ENCODE measurements around the gene CTSC. TPM values are rescaled to one million over a fixed set of nuclear protein-coding genes. Genes with fewer than 3 reads are reported as not detected.

The CTSC gene
- total RNA-seq, 1 donor from 2014 or later = 4.8 TPM

- Mint-ChIP-seq H3K4me3 (ENCODE audit: unreplicated experiment) (no peak overlapping the region), H3K27ac (ENCODE audit: unreplicated experiment) (no peak overlapping the region), H3K4me1 (ENCODE audit: low read depth) (peaks cover 4% of the 10 kb centered on the region), H3K36me3 (ENCODE audit: low read depth) (no peaks in the 10 kb centered on the region), H3K27me3 (ENCODE audit: low read depth) (no peaks in the 10 kb centered on the region), H3K9me3 (ENCODE audit: low read depth) (peaks cover 5% of the 10 kb centered on the region)
- DNase-seq (ENCODE audit: low spot score) = no peak
- TF ChIP-seq CTCF (IDR thresholded peaks at IDR 0.05) = no peak
Observed at GRCh38 chr11:88306785-88307184, 30.8 kb downstream of the CTSC start.

- Mint-ChIP-seq H3K27me3 (ENCODE audit: low read depth) (no peaks in the 10 kb centered on the region), H3K27ac (ENCODE audit: unreplicated experiment) (no peak overlapping the region), H3K4me1 (ENCODE audit: low read depth) (peaks cover 3% of the 10 kb centered on the region), H3K9me3 (ENCODE audit: low read depth) (peaks cover 5% of the 10 kb centered on the region), H3K4me3 (ENCODE audit: unreplicated experiment) (no peak overlapping the region), H3K36me3 (ENCODE audit: low read depth) (no peaks in the 10 kb centered on the region)
- TF ChIP-seq CTCF (IDR thresholded peaks at IDR 0.05) = no peak
- no peak for DNase-seq (ENCODE audit: low spot score)
Observed at GRCh38 chr11:88305430-88305829, 32.1 kb downstream of the CTSC start.

- Mint-ChIP-seq H3K27ac (ENCODE audit: unreplicated experiment) (no peak overlapping the region), H3K9me3 (ENCODE audit: low read depth) (peaks cover 5% of the 10 kb centered on the region), H3K36me3 (ENCODE audit: low read depth) (no peaks in the 10 kb centered on the region), H3K4me1 (ENCODE audit: low read depth) (no peaks in the 10 kb centered on the region), H3K4me3 (ENCODE audit: unreplicated experiment) (no peak overlapping the region), H3K27me3 (ENCODE audit: low read depth) (no peaks in the 10 kb centered on the region)
- no peak for TF ChIP-seq CTCF (IDR thresholded peaks at IDR 0.05)
- DNase-seq (ENCODE audit: low spot score) = no peak
Observed at GRCh38 chr11:88304352-88304751, 33.2 kb downstream of the CTSC start.

DNA sequence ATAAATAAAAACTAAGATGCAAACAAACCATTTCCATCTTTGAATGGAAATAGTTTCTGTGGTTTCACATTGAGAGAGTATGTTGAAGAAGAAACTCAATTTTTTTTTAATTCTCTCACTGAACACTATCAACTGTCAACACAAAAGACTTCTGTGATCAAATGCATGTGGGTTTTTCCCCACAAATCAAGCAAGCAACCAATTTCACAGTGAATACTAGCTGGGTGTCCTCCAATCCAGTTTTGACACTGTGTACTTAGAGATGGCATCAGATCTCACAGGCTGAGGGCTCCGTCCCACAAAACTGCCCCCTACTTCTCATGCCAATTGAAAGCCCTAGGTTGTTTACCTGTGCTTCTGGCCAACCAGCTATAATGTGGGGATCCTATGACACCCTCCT is 34.5 kb downstream of the CTSC start:
- no peak for DNase-seq (ENCODE audit: low spot score)
- no peak overlapping the region for H3K27ac Mint-ChIP-seq (ENCODE audit: unreplicated experiment)
- H3K4me3 Mint-ChIP-seq (ENCODE audit: unreplicated experiment) = no peak overlapping the region
- no peak for TF ChIP-seq CTCF (IDR thresholded peaks at IDR 0.05)
- H3K36me3 Mint-ChIP-seq (ENCODE audit: low read depth) = no peaks in the 10 kb centered on the region
- no peaks in the 10 kb centered on the region for H3K27me3 Mint-ChIP-seq (ENCODE audit: low read depth)
- H3K9me3 Mint-ChIP-seq (ENCODE audit: low read depth) = peaks cover 5% of the 10 kb centered on the region
- no peaks in the 10 kb centered on the region for H3K4me1 Mint-ChIP-seq (ENCODE audit: low read depth)

- H3K27me3 Mint-ChIP-seq (ENCODE audit: low read depth) = no peaks in the 10 kb centered on the region
- no peak overlapping the region for H3K27ac Mint-ChIP-seq (ENCODE audit: unreplicated experiment)
- no peak for TF ChIP-seq CTCF (IDR thresholded peaks at IDR 0.05)
- H3K4me1 Mint-ChIP-seq (ENCODE audit: low read depth) = no peaks in the 10 kb centered on the region
- no peak for DNase-seq (ENCODE audit: low spot score)
- H3K4me3 Mint-ChIP-seq (ENCODE audit: unreplicated experiment) = no peak overlapping the region
- peaks cover 5% of the 10 kb centered on the region for H3K9me3 Mint-ChIP-seq (ENCODE audit: low read depth)
- H3K36me3 Mint-ChIP-seq (ENCODE audit: low read depth) = no peaks in the 10 kb centered on the region
Observed at GRCh38 chr11:88301488-88302140, 35.9 kb downstream of the CTSC start.

Data from chondrocyte (in vitro differentiated cells).